ENCODE results near the gene ZFP1. TPM values are rescaled to one million over a fixed set of nuclear protein-coding genes. Genes with fewer than 3 reads are reported as not detected.
"Not testable (repeated sequence)": the region's sequence is repeated elsewhere in the genome, so short reads cannot be mapped to it uniquely, and the experiment has no call there.

Gene ZFP1
- total RNA-seq, 2 donors from 2014 or later = 5.9 to 6.8 TPM

GRCh38 chr16:75209514-75209913, 61.2 kb downstream of the ZFP1 start:
- intact Hi-C loops (cut with DNase I) = loop anchor here in 1 of 2 donors (10.0 kb wide), 1 partner anchor 195 kb away; no protein-coding TSS in a partner anchor
- not testable (repeated sequence) for DNase-seq, ATAC-seq

GRCh38 chr16:75209944-75210343, 61.6 kb downstream of the ZFP1 start:
- no peak for ATAC-seq
- DNase-seq = no peak
- intact Hi-C loops (cut with DNase I) = loop anchor here in 1 of 2 donors (10.0 kb wide), 1 partner anchor 195 kb away; no protein-coding TSS in a partner anchor

GRCh38 chr16:75211286-75211685, 63.0 kb downstream of the ZFP1 start:
- intact Hi-C loops (cut with DNase I); DNase-seq; ATAC-seq: not testable (repeated sequence)

GRCh38 chr16:75216127-75216526, 67.8 kb downstream of the ZFP1 start:
- intact Hi-C loops (cut with DNase I) = no loop called here
- ATAC-seq = no peak
- no peak for DNase-seq

GRCh38 chr16:75216576-75216975, 68.3 kb downstream of the ZFP1 start:
- DNase-seq (no peak), ATAC-seq (no peak)
- intact Hi-C loops (cut with DNase I) = no loop called here

GRCh38 chr16:75217389-75217851, 69.1 kb downstream of the ZFP1 start:
- intact Hi-C loops (cut with DNase I) = no loop called here
- DNase-seq = no peak
- no peak for ATAC-seq

- intact Hi-C loops (cut with DNase I) = no loop called here
- no peak for DNase-seq
- no peak for ATAC-seq
Observed at GRCh38 chr16:75218256-75219076, 70.1 kb downstream of the ZFP1 start, which contains the start of gene CTRB1. TSS of gene CTRB1 (plus strand) at chr16:75218988. CDS start at chr16:75219008, 20 bp downstream.

- ATAC-seq (no peak), DNase-seq (no peak)
- intact Hi-C loops (cut with DNase I) = no loop called here
Observed at GRCh38 chr16:75219088-75219487, 70.8 kb downstream of the ZFP1 start.

GRCh38 chr16:75219838-75220237, 71.5 kb downstream of the ZFP1 start:
- intact Hi-C loops (cut with DNase I) = no loop called here
- DNase-seq = no peak
- ATAC-seq = no peak

Other genes starting within 250 kb of the ZFP1 start
- 10 to 100 TPM; 35.7 to 42.9 TPM for gene WDR59, start 163.4 kb upstream of the ZFP1 start, total RNA-seq
- gene ZNRF1, start 149.5 kb upstream of the ZFP1 start, total RNA-seq = 10 to 100 TPM; 16.7 to 17.5 TPM
- 10 to 100 TPM; 26.6 to 28.5 TPM for gene LDHD, start 31.7 kb upstream of the ZFP1 start, total RNA-seq
- gene CTRB2, start 58.6 kb downstream of the ZFP1 start, total RNA-seq = not detected
- gene CTRB1, start 70.5 kb downstream of the ZFP1 start, total RNA-seq = 1 to 10 TPM in 1 of 2 donors, under 1 TPM in 1; 0.39 to 1.4 TPM
- 10 to 100 TPM; 46.5 to 65.9 TPM for gene BCAR1, start 103.1 kb downstream of the ZFP1 start, total RNA-seq

Data from left cardiac atrium (tissue), 4 donors.